Stimulated activated CD8-positive, alpha-beta memory T cell treated with anti-CD3 and anti-CD28 coated beads, Interleukin-15, amount 100 ng/mL, for 1 hour (primary cell): ENCODE measurements around the gene EFEMP1.
"Not testable (repeated sequence)": the region's sequence is repeated elsewhere in the genome, so short reads cannot be mapped to it uniquely, and the experiment has no call there.

Experiments used
- DNase-seq: peaks from one replicate; pipeline ENCODE4 v3.0.0-alpha.2; 2020; ENCODE audit warnings: low read depth

Gene EFEMP1

GRCh38 chr2:55865096-55865835 lies 58.3 kb downstream of the EFEMP1 start:
- DNase-seq = no peak

DNA sequence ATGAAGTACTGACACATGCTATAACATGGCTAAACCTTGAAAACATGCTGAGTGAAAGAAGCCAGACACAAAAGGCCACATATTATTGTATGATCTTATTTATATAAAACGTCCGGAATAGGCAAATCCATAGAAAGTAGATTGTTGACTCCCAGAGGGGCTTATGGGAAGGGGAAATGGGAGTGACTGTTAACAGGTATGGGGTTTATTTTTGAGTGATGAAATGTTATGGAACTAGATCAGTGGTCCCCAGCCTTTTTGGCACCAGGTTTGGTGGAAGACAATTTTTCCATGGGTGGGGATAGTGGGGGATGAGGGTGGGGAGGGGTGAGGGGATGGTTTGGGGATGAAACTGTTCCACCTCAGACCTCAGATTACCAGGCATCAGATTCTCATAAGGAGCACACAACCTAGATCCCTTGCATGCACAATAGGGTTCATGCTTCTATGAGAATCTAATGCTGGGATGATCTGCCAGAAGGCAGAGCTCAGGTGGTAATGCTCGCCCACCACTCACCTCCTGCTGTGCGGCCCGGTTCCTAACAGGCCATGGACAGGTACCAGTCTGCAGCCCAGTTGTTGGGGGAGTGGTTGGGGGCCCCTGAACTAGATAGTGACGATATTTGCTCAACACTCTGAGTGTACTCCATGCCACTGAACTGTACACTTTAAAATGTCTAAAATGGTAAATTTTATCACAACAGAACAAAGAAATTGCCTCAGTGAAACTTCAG lies 59.1 kb downstream of the EFEMP1 start:
- DNase-seq = no peak

DNA sequence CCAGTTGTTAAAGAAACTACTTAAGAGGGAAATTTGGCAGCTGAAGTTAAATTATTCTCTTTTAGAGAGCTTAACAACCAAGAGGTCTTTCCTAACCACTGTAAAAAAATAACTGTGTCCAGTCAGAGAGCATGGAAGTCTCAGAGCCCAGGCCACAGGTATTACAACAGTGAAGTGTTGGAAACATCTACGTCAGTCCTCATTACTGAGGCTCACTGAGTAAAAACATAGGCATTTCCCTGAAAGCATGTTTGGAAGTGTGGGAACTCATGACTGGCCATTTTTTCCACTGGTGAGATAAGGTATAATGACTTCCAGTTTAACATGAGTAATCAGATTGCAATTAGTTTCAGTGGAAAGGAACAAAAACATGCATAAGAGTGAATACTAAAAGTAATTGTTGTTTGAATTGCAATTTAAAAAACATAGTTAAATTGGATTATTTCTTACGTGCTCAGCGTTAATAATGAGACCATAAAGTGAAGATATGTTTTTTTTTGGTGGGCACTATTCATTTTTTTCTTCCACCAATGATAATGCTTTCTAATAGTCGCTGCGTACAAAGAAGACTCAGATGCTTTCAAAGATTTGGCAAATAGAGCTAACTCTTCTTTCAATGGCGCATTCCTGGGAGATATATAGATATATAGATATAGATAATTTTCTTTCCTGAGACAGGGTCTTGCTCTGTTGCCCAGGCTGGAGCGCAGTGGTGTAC lies 60.8 kb downstream of the EFEMP1 start:
- no peak for DNase-seq

DNA sequence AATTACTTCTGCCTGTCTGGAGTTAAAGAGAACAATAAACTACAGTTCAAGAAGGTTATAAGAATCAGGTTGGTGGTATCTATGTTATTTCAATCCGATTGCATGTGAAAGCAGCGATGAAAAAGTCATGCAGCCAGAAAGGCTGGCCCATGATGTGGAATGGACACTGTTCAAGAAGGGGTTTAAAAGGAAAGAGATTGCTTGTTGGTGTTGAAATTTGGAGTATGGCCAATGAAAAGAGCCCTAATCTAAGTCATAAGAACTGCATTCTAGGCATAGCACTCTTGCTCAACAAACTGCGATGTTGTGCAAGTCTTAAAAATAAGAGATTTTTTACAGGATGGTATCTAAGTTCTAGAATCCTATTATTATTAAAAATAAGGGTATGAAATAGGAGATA lies 61.3 kb downstream of the EFEMP1 start:
- no peak for DNase-seq

DNA sequence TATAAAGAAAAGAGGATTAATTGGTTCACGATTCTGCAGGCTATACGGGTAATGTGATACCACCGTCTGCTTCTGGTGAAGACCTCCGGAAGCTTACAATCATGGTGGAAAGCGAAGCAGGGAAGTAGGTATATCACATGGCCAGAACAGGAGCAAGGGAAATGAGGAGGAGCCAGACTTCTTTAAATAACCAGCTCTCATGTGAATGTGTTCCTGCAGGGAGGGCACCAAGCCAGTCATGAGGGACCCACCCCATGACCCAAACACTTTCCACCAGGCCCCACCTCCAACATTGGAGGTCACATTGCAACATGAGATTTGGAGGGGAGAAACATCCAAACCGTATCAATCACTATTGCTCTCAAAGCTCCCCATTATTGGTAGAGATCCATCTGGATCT lies 61.8 kb downstream of the EFEMP1 start:
- no peak for DNase-seq

GRCh38 chr2:55860832-55861231 lies 62.8 kb downstream of the EFEMP1 start:
- no peak for DNase-seq

DNA sequence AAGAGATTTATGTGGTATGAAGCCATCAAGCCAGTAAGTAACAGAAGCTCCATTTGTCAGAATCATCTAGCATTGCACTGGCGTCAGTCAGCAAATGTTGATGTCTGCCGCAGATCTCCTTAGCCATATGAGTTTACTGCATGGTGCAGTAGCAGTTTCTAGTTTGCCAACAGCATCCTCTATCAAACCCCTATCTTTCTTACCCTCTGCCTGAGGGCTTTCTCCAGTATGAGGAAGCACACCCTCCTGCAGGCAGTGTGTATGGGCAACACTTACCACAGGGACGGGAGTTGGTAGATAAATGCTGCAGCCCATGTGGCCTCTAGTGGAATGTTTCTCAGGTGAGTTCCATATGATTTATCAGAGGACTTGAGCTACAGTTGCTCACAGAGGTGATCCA lies 63.7 kb downstream of the EFEMP1 start:
- DNase-seq = no peak

- no peak for DNase-seq
Observed at GRCh38 chr2:55857766-55858165, 65.8 kb downstream of the EFEMP1 start.

GRCh38 chr2:55856936-55857335 lies 66.6 kb downstream of the EFEMP1 start:
- DNase-seq = no peak

DNA sequence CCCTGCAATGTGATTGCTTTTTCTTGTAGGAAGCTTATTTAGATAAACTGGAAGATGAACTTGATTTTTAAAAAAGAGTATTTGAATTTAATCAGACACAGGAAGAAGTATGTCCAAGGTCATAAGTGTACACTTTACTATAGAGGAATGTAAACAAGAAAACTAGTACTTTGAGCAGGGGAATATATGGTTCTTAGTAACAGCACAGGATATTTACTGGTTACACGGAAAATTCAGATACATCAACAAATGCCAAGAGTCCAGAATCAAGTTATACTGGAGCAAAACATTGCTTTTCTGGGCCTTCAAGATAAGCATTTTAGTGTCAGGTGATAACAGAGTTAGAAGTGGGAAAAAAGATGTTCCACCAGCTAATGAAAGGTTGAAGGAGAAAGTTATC lies 75.5 kb downstream of the EFEMP1 start:
- no peak for DNase-seq

DNA sequence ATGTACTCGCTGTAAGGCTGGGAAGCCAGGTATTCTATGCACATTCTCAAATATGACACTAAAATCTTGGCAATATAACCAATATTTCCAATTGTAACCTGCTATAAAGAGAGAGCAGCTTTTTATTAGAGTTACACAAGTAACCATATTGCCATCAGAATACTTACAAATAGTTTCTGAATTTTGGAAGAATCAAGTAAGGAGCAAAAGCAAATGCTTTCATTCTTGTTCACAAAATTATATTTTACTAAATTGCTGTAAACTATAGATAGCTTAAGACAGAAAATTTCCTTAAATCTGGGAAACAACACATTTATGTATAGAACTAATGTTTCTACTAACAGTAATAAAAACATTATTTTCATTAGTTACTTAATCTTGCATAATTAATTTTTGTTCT lies 77.2 kb downstream of the EFEMP1 start:
- DNase-seq = no peak

GRCh38 chr2:55844986-55845385 lies 78.6 kb downstream of the EFEMP1 start:
- DNase-seq = no peak

GRCh38 chr2:55843994-55844345 lies 79.6 kb downstream of the EFEMP1 start:
- no peak for DNase-seq

GRCh38 chr2:55843096-55843993 lies 80.2 kb downstream of the EFEMP1 start:
- DNase-seq = no peak

DNA sequence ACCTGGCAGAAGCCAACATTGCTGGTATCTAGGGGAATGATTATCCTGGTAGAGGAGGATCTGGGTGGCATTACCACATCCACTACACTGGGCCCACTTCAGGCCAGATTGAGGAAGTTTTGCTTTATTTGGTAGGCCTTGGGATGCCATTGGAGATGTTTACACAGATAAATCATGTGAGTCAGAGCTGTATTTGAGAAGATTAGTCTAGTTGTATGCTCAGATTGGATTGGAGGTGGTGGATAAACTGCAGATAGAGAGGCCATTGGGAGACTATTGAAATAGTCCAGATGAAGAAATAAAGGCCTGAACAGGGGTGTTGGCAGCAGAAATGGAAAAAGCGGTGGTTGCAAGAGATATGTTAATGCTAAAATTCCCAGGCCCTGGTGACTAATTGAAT lies 81.5 kb downstream of the EFEMP1 start:
- no peak for DNase-seq

DNA sequence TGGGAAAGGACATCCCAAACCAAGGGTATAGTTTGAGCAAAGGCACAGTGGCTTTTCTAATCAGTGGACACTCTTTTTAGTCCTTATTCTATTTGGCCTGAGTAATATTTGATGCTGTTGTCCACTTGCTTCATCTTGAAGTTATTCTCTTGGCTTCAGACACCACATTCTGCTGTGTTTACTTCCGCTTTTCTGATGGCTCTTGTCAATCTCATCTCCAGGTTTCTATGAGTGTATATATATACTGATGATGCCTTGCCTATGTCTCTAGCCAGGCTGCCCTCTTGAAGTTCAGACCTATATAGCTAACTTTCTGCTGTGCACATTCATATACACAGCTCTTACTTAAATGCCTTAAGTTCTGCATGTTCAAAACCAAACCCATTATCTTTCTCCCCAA lies 83.1 kb downstream of the EFEMP1 start:
- no peak for DNase-seq

DNA sequence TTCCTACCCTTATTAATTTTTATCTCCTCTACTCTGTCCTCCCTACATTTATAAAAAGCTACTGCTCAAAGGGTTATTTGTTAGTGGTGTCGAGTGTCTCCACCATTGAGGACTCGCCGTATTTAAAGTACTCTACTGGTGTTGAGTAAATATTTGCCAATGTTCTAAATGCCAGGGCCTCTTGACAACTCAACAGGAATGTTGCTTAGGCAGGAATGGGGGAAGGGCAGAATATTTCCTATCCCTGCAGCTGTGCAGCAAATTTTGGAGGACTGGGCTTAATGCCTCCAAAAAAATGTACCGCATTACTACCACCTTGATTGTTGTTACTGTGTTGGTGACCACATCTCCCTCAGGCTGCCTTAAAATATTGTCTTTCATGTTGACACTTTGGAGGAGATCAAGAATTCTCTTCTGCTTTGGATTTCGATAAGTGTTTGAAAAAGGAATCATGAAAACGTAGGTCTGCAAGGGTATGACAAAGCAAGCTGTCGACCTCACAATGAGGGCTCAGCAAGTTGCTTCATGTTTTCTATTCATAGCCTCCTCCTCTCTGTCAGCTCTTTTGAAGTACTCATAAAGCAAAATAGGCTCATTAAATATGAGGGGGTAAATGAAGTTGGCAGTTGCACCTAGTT lies 84.3 kb downstream of the EFEMP1 start:
- no peak for DNase-seq

- no peak for DNase-seq
Observed at GRCh38 chr2:55838653-55839052, 84.9 kb downstream of the EFEMP1 start.

- not testable (repeated sequence) for DNase-seq
Observed at GRCh38 chr2:55838117-55838516, 85.5 kb downstream of the EFEMP1 start.

GRCh38 chr2:55837073-55837472 lies 86.5 kb downstream of the EFEMP1 start:
- DNase-seq = no peak

DNA sequence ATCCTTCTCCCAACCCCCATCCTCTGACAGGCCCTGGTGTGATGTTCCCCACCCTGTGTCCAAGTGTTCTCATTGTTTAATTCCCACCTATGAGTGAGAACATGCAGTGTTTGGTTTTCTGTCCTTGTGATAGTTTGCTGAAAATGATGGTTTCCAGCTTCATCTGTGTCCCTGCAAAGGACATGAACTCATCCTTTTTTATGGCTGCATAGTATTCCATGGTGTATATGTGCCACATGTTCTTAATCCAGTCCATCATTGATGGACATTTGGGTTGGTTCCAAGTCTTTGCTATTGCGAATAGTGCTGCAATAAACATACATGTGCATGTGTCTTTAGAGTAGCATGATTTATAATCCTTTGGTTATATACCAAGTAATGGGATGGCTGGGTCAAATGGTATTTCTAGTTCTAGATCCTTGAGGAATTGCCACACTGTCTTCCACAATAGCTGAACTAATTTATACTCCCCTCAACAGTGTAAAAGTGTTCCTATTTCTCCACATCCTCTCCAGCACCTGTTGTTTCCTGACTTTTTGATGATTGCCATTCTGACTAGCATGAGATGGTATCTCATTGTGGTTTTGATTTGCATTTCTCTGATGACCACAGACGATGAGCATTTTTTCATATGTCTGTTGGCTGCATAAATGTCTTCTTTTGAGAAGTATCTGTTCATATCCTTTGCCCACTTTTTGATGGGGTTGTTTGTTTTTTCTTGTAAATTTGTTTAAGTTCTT lies 91.7 kb downstream of the EFEMP1 start:
- DNase-seq = not testable (repeated sequence)
